Renal cortical epithelial cell (primary cell): ENCODE measurements around the gene PLA2G2C. TPM values are rescaled to one million over a fixed set of nuclear protein-coding genes. Genes with fewer than 3 reads are reported as not detected.

ENCODE experiments used
- DNase-seq: peaks from one replicate; pipeline ENCODE4 v3.0.0-alpha.2; 2011; ENCODE audit warnings: low read depth
- total RNA-seq: library from RNA; depleted of rRNA; stranded (reverse); fragments of >200 nt; gene quantifications from 2 replicates; pipeline ENCODE4 v1.2.3, GENCODE V29; 2014

The PLA2G2C gene
- total RNA-seq, 1 donor from 2014 or later: not detected

GRCh38 chr1:20153000-20153418 is 33.3 kb downstream of the PLA2G2C start:
- no peak for DNase-seq

- no peak for DNase-seq
Measured at GRCh38 chr1:20152599-20152930, 33.8 kb downstream of the PLA2G2C start.

- peak; percentile 41 for DNase-seq
Measured at GRCh38 chr1:20151906-20152598, 34.3 kb downstream of the PLA2G2C start.

GRCh38 chr1:20150969-20151368 is 35.3 kb downstream of the PLA2G2C start:
- DNase-seq: no peak

- no peak for DNase-seq
Measured at GRCh38 chr1:20150326-20150705, 36.0 kb downstream of the PLA2G2C start.

- DNase-seq: no peak
Measured at GRCh38 chr1:20149601-20150325, 36.6 kb downstream of the PLA2G2C start.

GRCh38 chr1:20148571-20149500 is 37.5 kb downstream of the PLA2G2C start:
- DNase-seq: no peak

- DNase-seq: no peak
Measured at GRCh38 chr1:20147846-20148570, 38.3 kb downstream of the PLA2G2C start.

GRCh38 chr1:20143734-20144565 is 42.4 kb downstream of the PLA2G2C start:
- DNase-seq: no peak

GRCh38 chr1:20143318-20143717 is 43.0 kb downstream of the PLA2G2C start:
- no peak for DNase-seq

GRCh38 chr1:20142001-20142710 is 44.2 kb downstream of the PLA2G2C start:
- no peak for DNase-seq

- no peak for DNase-seq
Measured at GRCh38 chr1:20141466-20141865, 44.9 kb downstream of the PLA2G2C start.

- DNase-seq: no peak
Measured at GRCh38 chr1:20141001-20141400, 45.3 kb downstream of the PLA2G2C start.

GRCh38 chr1:20139776-20140612 is 46.3 kb downstream of the PLA2G2C start:
- no peak for DNase-seq

GRCh38 chr1:20138961-20139550 is 47.3 kb downstream of the PLA2G2C start, which contains the start of gene PLA2G2F:
Gene PLA2G2F (plus strand): TSS chr1:20139323. CDS start chr1:20139428, 105 bp downstream.
- DNase-seq: no peak

- DNase-seq: no peak
Measured at GRCh38 chr1:20138346-20138745, 48.0 kb downstream of the PLA2G2C start.

- DNase-seq: no peak
Measured at GRCh38 chr1:20137604-20138003, 48.7 kb downstream of the PLA2G2C start.

GRCh38 chr1:20137055-20137454 is 49.3 kb downstream of the PLA2G2C start:
- no peak for DNase-seq

- no peak for DNase-seq
Measured at GRCh38 chr1:20136249-20136648, 50.1 kb downstream of the PLA2G2C start.
